Metanephros (tissue), 2 donors: ENCODE data around the gene TMEM101. TPM values are rescaled to one million over a fixed set of nuclear protein-coding genes. Genes with fewer than 3 reads are reported as not detected.

Experiments
- small RNA-seq: library from RNA; depleted of rRNA; stranded (forward); fragments of <200 nt; gene quantifications from one replicate; pipeline ENCODE3, GENCODE V24; 2014; ENCODE audit warnings: low replicate concordance
- total RNA-seq: library from RNA; depleted of rRNA; stranded (reverse); fragments of >200 nt; gene quantifications from one replicate; pipeline ENCODE4 v1.2.3, GENCODE V29; 2014

TMEM101 gene
- total RNA-seq: 46.5 TPM

GRCh38 chr17:44014437-44015172 is at the start of gene TMEM101:
TSS of gene TMEM101 (minus strand) at chr17:44014963. CDS start at chr17:44014952, 11 bp downstream.

GRCh38 chr17:44004077-44004760 is 10.5 kb downstream of the TMEM101 start, which contains the start of gene NAGS:
TSS of gene NAGS (plus strand) at chr17:44004622. CDS start at chr17:44004664, 42 bp downstream.

Small RNA genes within 50 kb of the gene (small RNA-seq; reads per million reads assigned to genes)
- gene RF00012: not detected

Other genes starting within 250 kb of the TMEM101 start
- 50.0 TPM for gene DUSP3, start 236.0 kb downstream of the TMEM101 start, total RNA-seq
- not detected for gene CFAP97D1, start 234.5 kb downstream of the TMEM101 start, total RNA-seq
- 10.0 TPM for gene MPP3, start 181.8 kb downstream of the TMEM101 start, total RNA-seq
- gene CD300LG, start 167.8 kb downstream of the TMEM101 start, total RNA-seq: 1.2 TPM
- 4.6 TPM for gene MPP2, start 107.4 kb downstream of the TMEM101 start, total RNA-seq
- gene PPY, start 72.5 kb downstream of the TMEM101 start, total RNA-seq: not detected
- gene PYY, start 61.0 kb downstream of the TMEM101 start, total RNA-seq: not detected
- 8.9 TPM for gene NAGS, start 10.3 kb downstream of the TMEM101 start, total RNA-seq
- gene LSM12, start 51.7 kb upstream of the TMEM101 start, total RNA-seq: 24.0 TPM
- 47.4 TPM for gene G6PC3, start 55.8 kb upstream of the TMEM101 start, total RNA-seq
- 74.9 TPM for gene HDAC5, start 108.7 kb upstream of the TMEM101 start, total RNA-seq
- 2.5 TPM for gene HROB, start 127.0 kb upstream of the TMEM101 start, total RNA-seq
- gene ASB16, start 155.7 kb upstream of the TMEM101 start, total RNA-seq: 5.7 TPM
- gene TMUB2, start 172.0 kb upstream of the TMEM101 start, total RNA-seq: 36.3 TPM
- 34.6 TPM for gene ATXN7L3, start 184.9 kb upstream of the TMEM101 start, total RNA-seq
- gene UBTF, start 204.7 kb upstream of the TMEM101 start, total RNA-seq: 75.9 TPM